HG02973 (cell line): ENCODE results near the gene FOXP1.
"Not testable (repeated sequence)": the region's sequence is repeated elsewhere in the genome, so short reads cannot be mapped to it uniquely, and the experiment has no call there.

Experiments used
- ATAC-seq: cut with Tn5 transposase; IDR thresholded peaks from one replicate; pipeline ENCODE4 v1.9.1; 2021; ENCODE audit warnings: moderate library complexity; ENCODE audit not compliant: unreplicated experiment

The FOXP1 gene

DNA sequence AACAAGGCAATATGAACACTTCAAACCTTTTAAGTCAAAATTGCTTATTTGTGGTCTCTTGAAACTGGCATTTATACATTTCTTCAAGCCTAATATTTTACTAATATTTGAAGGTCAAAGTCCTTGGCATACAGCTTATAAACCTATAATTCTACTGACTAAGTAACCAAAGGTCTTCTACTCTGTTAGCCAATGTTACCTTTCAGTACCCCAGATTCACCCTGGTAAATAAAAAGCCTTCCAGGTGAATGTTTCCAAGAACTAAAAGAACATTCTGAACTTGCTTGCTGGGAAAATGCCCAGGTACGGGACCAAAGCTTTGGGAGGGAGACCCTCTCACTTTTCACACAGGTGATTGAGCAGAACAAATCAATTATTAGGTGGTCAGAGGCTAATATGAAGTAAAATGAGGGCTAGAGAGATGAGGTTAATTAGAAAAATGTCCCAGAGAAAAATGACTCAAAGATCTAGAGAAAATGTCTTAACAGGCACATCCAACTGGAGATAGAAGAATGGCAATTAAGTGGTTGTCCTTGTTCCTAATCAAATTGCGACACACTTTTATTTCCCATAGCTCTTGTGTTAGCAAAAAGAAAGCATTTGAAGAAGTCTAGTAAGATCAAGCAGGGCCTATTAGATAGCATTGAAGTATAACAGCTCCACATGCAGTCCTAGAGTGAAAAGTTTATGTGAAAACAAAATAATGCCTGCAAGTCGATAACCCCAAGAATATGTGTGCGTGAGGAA is 232.0 kb downstream of the FOXP1 start:
- ATAC-seq = no peak

DNA sequence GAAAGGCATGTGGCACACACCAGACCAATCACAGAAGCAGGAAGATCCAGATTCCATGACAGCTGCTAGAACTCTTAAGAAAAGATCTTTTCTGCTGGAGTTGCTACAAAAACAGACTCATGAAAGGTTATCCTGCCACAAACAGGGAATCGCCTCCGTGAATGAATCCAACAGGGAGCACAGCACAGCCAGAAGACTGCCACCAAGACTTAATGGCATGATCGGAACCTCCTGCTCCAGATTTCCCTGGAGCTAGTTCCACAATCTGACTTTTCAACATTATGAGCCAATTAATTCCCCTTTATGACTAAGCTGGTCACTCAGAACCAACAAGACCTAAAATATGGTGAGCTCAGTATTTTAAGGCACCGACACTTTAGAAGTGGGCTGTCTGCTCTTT is 232.5 kb downstream of the FOXP1 start:
- no peak for ATAC-seq

DNA sequence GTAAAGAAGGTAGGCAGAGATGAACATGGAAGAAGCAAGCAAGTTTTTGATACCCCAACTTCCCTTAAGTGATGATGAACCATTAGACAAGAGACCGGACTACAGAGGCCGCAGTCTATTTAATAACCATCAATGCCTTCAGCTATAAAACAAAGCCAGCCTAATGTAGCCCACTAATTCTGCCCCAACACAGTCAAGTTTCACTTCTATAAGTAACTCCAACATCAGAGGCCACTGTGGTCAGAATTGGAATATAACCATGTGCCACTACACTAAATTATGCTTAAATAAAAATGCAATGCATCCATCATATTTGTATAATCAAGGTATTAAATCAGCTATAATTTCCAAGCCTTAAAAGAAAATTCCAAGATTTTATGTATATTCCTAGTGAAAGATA is 234.7 kb downstream of the FOXP1 start:
- no peak for ATAC-seq

DNA sequence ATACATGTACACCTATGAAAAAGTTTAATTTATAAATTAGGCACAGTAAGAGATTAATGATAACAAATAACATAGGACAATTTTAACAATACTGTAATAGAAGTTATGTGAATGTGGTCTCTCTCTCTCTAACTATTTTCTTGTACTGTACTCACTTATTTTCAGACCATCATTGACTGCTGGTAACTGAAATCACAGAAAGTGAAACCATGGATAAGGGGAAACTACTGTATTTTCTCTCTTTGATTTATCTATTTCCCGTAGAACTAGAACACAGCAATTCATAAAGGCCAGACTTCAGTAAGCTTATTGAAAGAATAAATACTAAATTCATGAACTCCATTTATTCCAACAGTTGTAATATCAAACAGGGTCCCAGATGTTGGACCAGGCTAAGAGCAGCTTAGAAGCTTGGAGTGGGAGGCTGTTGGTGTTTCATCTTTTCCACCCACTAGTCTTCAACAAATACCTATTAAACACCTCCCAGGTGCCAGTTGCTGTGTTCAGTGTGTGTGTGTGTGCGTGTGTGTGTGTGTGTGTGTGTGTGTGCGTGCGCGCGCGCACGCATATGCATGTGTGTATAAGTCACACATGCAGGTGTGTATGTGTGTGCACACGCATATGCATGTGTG is 235.4 kb downstream of the FOXP1 start:
- no peak for ATAC-seq

DNA sequence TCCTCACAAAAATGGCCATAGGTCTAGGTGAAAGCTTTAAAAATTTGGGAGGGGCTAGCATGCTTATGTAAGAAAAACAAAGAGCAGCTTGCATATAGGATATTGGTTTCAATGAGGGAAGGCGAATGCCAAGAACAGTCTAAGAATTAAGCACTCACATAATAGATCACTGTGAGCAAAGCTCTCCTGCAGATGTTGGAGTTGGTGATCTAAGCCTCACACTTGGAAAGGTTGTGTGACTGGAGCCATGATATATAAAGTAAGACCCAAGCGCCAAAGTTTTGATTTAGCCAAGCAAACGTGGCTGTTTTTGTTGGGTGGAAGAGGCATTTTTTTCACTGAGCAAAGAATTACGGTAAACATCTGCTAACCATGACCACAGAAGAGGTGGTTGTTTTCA is 237.5 kb downstream of the FOXP1 start:
- no peak for ATAC-seq

DNA sequence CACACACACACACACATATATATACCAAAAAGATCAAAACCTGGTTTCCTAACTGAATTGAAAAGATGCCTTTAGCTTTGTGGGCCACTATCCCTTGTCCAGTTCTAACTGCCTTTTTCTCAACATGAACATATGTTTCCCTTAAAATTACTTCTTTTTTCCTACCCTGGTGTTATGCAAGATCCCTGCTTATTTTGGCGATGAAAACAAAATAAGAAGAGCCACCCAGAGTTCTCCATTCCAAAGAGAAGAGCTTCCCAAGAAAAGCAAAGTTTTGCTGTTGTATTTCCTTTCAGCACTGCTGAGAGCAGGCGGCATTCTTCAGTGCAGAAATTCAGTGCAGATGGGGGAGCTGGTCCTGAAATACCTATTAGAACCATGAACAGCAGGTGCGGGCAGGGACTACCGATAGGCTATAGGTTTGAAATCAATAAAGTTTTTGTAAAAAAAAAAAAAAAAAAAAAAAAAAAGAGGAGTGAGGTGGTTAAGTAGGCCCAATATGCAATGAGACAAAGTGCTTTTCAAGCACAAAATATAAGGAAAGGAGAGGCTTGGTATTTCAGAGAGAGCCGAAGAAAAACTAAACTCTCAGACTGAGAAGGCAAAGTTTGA is 238.0 kb downstream of the FOXP1 start:
- ATAC-seq = no peak

DNA sequence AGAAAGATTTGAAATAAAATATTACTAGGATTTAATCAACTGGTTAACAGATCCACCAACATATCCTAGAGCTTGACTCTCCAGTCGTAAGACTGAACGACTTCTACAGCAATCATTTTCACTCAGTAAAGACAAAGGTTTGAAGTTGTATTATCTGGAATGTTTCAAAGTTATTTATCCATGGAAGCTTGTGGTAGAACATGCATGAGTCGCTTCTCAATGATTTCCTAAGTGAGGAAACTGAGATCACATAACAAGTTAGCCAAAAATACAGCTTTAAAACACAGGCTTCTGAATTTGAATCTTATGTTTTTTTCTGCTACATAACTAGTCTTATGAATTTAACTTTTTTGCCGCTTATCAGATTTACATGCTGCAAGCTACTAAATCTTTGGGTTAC is 241.8 kb downstream of the FOXP1 start:
- no peak for ATAC-seq

DNA sequence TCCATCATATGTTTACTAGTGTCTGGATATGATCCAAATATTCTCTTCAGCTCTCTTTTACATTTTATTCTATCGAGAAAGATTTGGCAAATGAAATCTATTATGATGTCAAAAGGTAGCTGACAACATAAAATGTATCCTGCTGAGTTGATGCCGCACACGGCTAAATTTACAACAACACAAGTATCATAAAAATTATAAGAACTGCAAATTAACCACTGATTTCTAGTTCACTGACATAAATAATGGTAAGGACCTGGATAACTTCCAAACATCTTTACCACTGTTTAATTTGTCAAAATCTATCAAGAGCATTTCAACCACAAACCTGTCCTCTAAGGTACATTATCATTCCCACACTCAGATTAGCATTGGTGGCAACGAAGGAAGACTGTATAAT is 244.5 kb downstream of the FOXP1 start:
- ATAC-seq = no peak

DNA sequence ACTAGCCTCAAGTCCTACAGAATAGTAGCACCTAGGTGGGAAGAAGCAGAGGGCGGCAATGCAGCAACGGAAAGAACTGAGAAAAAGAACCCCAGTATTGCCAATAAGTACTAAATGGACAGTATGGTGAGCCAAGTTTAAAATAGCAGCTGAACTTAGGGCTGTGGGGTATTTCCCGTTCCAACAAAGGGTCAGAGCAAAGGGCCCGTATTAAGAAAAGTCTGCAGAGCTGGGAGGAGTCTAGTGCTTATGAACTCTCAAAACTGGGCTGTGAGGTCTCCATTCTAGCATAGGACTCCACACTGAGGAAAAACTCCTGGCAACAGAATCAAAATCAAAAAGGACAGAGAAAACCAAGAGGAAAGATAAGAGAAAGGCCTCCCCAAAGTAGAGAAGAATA is 250.7 kb downstream of the FOXP1 start:
- no peak for ATAC-seq

DNA sequence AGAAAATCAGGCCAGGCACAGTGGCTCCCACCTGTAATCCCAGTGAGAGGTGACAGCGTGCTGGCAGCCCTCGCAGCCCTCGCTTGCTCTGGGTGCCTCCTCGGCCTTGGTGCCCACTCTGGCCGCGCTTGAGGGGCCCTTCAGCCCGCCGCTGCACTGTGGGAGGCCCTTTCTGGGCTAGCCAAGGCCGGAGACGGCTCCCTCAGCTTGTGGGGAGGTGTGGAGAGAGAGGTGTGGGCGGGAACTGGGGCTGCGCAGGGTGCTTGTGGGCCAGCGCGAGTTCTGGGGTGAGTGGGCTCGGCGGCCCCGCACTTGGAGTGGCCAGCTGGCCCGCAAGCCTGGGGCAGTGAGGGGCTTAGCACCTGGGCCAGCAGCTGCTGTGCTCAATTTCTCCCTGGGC is 252.6 kb downstream of the FOXP1 start:
- no peak for ATAC-seq

DNA sequence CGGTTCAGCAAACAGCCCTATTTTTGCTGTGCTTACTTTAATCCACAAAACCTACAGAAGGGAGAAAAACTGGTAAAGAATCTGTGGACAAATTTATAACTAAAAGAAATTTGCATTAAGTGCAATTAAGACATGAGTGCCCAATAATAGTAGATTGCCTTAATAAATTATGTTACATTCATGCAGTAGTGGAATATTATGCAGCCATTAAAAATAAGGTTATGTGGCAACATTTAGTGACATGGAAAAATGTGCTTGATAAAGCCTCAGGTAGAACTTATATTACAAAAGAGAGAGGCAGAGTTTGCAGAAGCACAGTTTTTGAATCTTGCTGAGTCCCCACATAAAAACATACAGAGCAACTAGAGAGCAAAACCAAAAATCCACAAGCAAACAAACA is 253.0 kb downstream of the FOXP1 start:
- no peak for ATAC-seq

DNA sequence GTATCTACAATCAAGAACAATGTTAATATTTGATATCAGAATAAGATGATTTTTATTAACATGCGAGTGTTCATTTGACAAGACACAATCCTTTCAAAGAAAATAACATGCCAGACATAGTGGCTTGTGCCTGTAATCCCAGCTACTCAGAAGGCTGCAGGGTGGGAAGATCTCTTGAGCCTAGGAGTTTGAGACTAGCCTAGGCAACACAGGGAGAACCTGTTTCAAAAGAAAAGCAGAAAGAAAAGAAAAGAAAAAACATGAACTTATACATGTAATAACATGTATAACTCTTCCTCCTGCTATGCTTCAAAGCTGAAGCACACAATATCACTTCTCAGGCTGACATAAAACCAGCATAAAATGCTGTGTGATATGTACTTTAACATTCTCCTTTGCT is 253.7 kb downstream of the FOXP1 start:
- ATAC-seq = no peak

DNA sequence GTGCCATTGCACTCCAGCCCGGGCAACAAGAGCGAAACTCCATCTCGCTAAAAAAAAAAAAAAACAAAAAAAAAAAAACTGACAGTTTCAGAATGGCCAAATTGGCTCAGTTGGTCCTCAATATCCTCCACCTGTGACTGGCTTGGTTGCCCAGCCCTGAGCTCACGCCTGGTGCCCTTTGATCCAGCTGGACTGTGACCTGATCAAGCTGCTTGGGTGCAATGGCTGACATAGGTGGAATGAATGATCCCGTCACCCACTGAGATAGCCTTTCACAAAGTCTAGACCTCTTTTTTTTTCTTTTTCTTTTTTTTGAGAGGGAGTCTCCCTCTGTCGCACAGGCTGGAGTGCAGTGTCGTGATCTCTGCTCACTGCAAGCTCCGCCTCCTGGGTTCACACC is 254.6 kb downstream of the FOXP1 start:
- ATAC-seq = no peak

DNA sequence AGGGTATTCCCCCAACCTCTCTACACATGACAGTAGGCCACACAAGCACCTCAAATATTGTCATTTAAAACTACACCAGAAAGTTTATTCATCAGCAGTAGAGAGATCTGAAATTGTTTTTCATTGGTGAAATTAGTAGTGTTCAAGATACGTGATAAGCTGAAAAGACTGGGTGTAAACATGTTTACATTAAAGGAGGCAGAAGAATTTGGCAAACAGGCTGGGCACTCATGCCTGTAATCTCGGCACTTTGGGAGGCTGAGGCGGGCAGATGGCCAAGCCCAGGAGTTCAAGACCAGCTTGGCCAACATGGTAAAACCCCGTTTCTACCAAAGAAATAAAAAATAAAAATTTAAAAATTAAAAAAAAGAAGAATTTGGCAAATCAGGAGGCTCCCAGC is 255.6 kb downstream of the FOXP1 start:
- no peak for ATAC-seq

DNA sequence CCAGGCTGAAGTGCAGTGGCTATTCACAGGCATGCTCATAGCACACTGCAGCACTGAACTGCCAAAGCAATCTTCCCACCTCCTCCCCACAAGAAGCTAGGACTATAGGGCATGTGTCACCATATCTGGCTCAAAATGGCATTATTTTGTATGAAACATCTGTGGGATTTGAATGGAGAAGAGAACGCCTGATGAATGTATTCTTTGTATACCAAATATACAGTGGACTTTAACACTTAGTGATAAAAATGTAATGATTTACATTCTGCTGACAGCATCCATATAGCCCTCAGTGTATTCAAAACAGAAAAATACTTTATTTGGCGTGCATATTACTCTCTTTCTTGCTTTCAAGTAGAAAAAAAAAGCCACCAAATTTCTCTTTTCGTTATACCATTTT is 257.8 kb downstream of the FOXP1 start:
- ATAC-seq = no peak

DNA sequence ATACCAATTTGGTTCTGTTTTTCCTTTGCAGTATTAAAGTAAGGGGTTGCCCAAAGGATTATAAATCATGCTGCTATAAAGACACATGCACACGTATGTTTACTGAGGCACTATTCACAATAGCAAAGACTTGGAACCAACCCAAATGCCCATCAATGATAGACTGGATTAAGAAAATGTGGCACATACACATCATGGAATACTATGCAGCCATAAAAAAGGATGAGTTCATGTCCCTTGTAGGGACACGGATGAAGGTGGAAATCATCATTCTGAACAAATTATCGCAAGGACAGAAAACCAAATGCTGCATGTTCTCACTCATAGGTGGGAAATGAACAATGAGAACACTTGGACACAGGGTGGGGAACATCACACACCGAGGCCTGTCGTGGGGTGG is 259.3 kb downstream of the FOXP1 start:
- not testable (repeated sequence) for ATAC-seq

DNA sequence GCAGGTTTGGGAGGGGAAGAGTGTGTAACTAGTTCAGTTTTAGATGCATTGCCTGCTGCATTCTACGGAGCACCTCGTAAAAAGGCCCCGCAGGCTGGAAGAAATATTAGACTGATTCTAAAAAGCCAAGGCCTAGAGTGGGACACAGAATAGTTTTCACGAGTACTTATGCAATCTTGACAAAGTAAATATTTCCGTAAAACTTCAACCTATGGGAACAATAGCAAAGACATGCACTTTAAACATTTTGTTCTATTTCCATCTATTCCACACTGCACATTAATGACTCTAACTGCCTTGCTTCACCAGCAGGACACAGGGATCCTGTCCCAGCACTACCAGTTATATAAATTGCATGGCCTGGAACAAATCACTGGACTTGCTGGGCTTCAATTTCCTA is 260.0 kb downstream of the FOXP1 start:
- ATAC-seq = no peak

DNA sequence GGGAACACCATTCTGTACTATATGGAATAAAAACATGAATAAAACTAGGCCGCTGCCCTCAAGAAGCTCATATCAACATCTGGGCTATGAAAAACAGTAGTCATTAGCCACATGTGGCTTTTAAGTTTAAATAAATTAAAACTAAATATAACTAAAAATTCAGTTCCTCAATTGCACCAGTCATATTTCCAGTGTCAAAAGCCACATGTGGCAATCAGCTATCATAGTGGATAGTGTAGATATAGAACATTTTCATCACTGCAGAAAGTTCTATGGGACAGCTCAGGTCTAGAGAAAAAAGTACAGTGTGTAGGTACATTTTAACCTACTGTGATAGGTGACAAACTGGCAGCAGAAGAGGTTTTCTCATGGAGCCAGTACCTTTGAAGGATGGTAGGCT is 261.4 kb downstream of the FOXP1 start:
- ATAC-seq = no peak

DNA sequence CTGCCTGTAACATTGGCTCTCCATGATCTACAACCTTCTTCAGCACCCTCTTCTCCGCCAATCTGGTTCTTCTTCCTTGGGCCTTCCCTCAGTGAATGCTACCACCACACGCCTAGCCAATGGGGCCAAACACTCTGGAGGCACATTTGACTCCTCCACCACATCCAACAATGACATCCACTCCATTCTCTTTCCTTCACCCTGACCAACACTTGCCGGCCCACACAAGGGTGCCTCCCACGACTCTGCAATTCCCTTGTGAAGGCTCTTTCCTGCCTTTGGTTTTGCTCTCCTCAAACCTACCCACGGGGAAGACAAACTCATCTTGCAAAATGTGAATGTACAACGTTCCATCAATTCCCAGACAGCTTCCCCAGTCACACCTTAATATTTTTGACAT is 263.8 kb downstream of the FOXP1 start:
- no peak for ATAC-seq

DNA sequence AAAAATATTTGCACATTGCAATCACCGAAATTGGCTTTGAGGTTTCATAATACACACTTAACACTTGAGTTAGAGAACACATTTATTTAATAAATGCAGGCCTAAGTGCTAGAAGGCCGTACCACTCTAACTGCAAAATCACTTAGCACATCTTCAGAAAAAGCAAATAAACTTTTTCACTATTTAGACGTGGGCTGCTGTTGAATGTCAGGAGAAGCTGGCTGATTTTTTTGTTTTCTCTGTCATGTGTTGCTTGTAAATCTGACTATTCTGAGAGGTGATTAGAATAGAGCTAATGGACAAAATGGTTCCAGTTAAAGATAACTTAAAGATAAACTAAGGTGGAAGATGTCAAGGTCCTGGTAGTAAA is 265.1 kb downstream of the FOXP1 start:
- no peak for ATAC-seq

DNA sequence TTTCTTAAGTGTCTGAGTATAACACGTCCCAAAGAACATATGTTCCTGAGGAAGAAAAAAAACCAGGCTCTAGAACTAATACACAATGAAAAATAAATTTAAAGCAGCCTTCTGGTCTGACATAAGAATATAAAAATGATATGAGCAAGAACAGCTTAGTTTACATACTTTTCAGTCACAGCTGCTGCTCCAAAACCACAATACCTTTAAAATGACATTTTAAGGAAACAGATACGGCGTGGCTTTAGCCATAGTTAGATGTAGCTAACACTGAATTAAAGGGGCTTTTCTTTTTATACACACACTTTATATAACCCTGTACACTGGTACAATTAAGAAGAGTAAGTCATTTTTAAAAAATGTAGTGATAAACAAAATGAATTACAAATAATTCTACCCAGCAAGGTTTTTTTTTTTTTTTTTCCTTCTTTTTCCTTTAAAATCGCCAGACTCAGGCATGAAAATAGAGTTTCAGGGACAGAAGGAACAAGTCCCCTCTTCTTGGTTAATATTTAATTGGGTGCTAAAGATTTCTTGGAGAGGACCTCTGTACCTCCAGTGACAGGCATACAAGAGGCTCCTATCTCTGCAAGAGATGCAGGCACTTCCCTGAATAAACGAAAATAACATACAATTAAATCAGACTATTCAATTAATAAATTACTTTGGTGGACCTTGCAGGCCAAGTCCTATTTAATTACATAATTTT is 265.6 kb downstream of the FOXP1 start:
- ATAC-seq = no peak

DNA sequence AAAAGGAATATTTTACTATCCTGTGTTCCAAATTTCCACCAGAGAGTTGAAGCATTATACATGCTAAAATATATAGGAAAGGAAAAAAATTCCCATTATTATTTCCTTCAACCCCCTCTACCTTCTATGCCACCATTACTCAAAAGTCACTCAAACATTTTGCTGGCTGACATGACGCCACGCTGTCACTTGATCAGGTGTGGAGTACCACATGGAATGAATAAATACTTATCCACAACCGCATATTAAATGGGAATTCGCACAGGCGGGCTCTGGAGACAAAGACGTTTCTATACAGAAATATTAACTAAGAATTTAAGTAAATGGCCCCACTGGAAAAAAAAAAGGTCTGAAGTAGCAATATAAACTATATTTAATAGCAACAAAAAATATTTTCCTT is 266.4 kb downstream of the FOXP1 start:
- ATAC-seq = no peak
